WI38 (cell line): Measurements from ENCODE around the gene COL17A1.

Experiments
- H3K4me3 ChIP-seq: 2 replicates; pipeline ENCODE4 v1.5.1; 2011; ENCODE audit warnings: low read depth, mild to moderate bottlenecking, control low read depth, low read length
- TF ChIP-seq, protein P1 (sequence below): IDR thresholded peaks from 2 replicates; pipeline ENCODE4 v1.5.1; 2012; ENCODE audit warnings: low read depth, mild to moderate bottlenecking, control low read depth, low read length

COL17A1 gene

DNA sequence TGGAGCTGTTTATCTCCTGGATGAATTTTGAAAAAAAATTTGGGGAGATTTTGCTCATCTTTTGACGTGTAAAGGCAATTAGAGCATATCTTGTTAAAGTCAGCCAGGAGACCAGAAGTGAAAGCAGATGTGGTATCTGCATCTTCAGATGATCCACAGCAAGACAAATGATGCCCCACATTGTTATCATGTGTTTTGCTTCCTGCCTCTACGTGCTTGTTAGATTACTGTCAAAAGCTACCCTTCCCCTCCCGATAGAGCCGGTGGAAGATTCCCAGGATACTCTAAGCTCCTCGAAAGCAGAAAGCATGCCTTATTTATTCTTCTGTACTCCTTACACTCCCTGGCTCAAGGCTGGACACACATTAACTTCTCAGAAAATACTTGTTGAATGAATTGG lies 12.9 kb downstream of the COL17A1 start:
- H3K4me3 ChIP-seq: no peak overlapping the region
- TF ChIP-seq, protein P1, sequence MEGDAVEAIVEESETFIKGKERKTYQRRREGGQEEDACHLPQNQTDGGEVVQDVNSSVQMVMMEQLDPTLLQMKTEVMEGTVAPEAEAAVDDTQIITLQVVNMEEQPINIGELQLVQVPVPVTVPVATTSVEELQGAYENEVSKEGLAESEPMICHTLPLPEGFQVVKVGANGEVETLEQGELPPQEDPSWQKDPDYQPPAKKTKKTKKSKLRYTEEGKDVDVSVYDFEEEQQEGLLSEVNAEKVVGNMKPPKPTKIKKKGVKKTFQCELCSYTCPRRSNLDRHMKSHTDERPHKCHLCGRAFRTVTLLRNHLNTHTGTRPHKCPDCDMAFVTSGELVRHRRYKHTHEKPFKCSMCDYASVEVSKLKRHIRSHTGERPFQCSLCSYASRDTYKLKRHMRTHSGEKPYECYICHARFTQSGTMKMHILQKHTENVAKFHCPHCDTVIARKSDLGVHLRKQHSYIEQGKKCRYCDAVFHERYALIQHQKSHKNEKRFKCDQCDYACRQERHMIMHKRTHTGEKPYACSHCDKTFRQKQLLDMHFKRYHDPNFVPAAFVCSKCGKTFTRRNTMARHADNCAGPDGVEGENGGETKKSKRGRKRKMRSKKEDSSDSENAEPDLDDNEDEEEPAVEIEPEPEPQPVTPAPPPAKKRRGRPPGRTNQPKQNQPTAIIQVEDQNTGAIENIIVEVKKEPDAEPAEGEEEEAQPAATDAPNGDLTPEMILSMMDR: no peak

DNA sequence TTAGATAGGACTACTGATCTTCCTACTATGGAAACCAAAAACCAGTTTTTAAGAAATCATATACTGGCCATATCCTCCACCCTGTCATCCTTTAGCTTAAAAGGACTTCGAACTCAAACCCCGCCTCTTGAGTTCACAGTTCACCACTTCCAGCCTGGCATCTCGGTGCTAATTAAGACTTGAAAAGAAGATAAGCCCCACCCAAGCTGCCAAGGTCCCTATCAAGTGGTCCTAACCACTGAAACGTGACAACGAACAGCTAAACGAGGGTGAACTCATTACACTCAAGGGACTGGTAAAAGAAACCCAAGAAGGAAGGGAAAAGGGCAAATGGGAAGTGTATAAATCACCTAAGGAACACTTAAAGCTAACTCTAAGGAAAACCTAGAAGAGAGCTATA lies 16.1 kb downstream of the COL17A1 start:
- H3K4me3 ChIP-seq: no peak overlapping the region
- TF ChIP-seq, protein P1: no peak

GRCh38 chr10:104067525-104067924 lies 18.2 kb downstream of the COL17A1 start:
- H3K4me3 ChIP-seq: no peak overlapping the region
- TF ChIP-seq, protein P1: no peak

- TF ChIP-seq, protein P1: no peak
Measured at GRCh38 chr10:104066945-104067344, 18.7 kb downstream of the COL17A1 start.

DNA sequence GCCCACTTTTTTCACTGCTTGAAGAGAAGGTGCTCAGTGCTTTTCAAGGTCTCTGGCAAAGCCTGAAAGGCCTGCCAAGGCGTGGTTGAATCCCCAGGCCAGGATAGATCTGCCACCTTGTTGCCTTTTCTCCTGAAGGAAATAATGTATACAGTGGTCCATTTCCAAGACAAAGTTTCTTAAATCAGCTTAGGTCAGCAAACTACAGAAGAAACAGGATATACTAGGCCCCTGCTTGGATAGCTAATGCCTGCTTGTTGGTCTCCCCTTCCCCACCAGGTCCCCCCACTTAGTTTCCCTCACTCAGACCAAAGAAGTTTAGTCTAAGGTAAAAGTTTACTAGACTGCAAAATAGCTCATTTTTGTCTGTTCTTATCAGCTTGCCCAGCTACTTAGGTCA lies 19.9 kb downstream of the COL17A1 start:
- no peak overlapping the region for H3K4me3 ChIP-seq
- TF ChIP-seq, protein P1: no peak

More at GRCh38 chr10:104066945-104067344, 18.7 kb downstream of the COL17A1 start:
- H3K4me3 ChIP-seq: no peak overlapping the region

- TF ChIP-seq, protein P1: no peak
- H3K4me3 ChIP-seq: no peak overlapping the region
Measured at GRCh38 chr10:104061196-104061595, 24.5 kb downstream of the COL17A1 start.

DNA sequence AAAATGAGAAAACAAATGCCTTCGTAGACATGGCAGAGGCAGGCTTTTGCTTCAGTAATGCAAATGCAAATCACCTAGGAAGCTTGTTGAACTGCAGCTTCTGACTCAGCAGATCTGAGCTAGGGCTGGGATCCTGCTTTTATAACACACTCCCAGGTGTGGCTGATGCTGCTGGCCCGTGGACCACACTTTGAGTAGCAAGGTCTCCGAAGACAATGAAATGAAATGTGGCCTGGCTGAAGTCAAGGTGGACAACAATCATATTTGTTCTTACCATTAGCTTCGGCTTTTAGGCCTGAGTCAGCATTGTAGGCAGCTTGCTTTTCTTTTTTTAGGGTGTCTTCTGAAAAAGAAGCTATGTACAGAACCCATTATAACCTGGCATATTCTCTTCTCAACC lies 26.3 kb downstream of the COL17A1 start:
- TF ChIP-seq, protein P1: no peak
- no peak overlapping the region for H3K4me3 ChIP-seq
